HG03135 (cell line): ENCODE data around the gene RBPMS2.

Experiments
- ATAC-seq: cut with Tn5 transposase; IDR thresholded peaks from one replicate; pipeline ENCODE4 v1.9.1; 2021; ENCODE audit warnings: mild to moderate bottlenecking, moderate library complexity; ENCODE audit not compliant: unreplicated experiment

RBPMS2 gene

GRCh38 chr15:64783796-64784195, 8.4 kb upstream of the RBPMS2 start:
- ATAC-seq, result no peak

GRCh38 chr15:64782751-64783150, 7.4 kb upstream of the RBPMS2 start:
- no peak for ATAC-seq

- no peak for ATAC-seq
Measured at GRCh38 chr15:64781299-64781698, 5.9 kb upstream of the RBPMS2 start.

- no peak for ATAC-seq
Measured at GRCh38 chr15:64780600-64781156, 5.3 kb upstream of the RBPMS2 start.

GRCh38 chr15:64779630-64780029, 4.2 kb upstream of the RBPMS2 start:
- no peak for ATAC-seq

- no peak for ATAC-seq
Measured at GRCh38 chr15:64779024-64779423, 3.6 kb upstream of the RBPMS2 start.

GRCh38 chr15:64776402-64776786, 1.0 kb upstream of the RBPMS2 start:
- ATAC-seq, result no peak

- ATAC-seq, result no peak
Measured at GRCh38 chr15:64774629-64775493, 528 bp downstream of the RBPMS2 start.

- ATAC-seq, result no peak
Measured at GRCh38 chr15:64774037-64774628, 1.3 kb downstream of the RBPMS2 start.

- ATAC-seq, result no peak
Measured at GRCh38 chr15:64773606-64774005, 1.8 kb downstream of the RBPMS2 start.

GRCh38 chr15:64772964-64773363, 2.4 kb downstream of the RBPMS2 start:
- no peak for ATAC-seq

GRCh38 chr15:64772488-64772887, 2.9 kb downstream of the RBPMS2 start:
- ATAC-seq, result no peak

GRCh38 chr15:64770626-64771025, 4.8 kb downstream of the RBPMS2 start:
- ATAC-seq, result no peak

GRCh38 chr15:64767203-64767602, 8.2 kb downstream of the RBPMS2 start:
- no peak for ATAC-seq

GRCh38 chr15:64766058-64766457, 9.3 kb downstream of the RBPMS2 start:
- no peak for ATAC-seq

- no peak for ATAC-seq
Measured at GRCh38 chr15:64763874-64764273, 11.5 kb downstream of the RBPMS2 start.

GRCh38 chr15:64763462-64763861, 11.9 kb downstream of the RBPMS2 start:
- ATAC-seq, result no peak

- ATAC-seq, result no peak
Measured at GRCh38 chr15:64763021-64763420, 12.4 kb downstream of the RBPMS2 start.

- ATAC-seq, result no peak
Measured at GRCh38 chr15:64762546-64762945, 12.8 kb downstream of the RBPMS2 start.

- no peak for ATAC-seq
Measured at GRCh38 chr15:64761156-64761555, 14.2 kb downstream of the RBPMS2 start.

GRCh38 chr15:64760056-64760455, 15.3 kb downstream of the RBPMS2 start:
- ATAC-seq, result no peak

- no peak for ATAC-seq
Measured at GRCh38 chr15:64755427-64755940, 19.9 kb downstream of the RBPMS2 start.
